Lower leg skin (tissue), 4 donors: ENCODE measurements around the gene PCP4. TPM values are rescaled to one million over a fixed set of nuclear protein-coding genes. Genes with fewer than 3 reads are reported as not detected.

Source experiments
- DNase-seq, 2 donors: peaks; one replicate each; pipeline ENCODE4 v3.0.0-alpha.2; 2019; ENCODE audit warnings: low spot score in 2 of 2
- H3K4me3 ChIP-seq: fragments of 200-600 bp; sonication (generic); 2 replicates; pipeline ENCODE4 v1.5.1; 2017; ENCODE audit warnings: mild to moderate bottlenecking, low read depth; ENCODE audit not compliant: poor library complexity, severe bottlenecking
- CTCF ChIP-seq, 3 donors: fragments of 450-650 bp; IDR thresholded peaks; one replicate each; pipeline ENCODE4 v1.5.1; 2016; ENCODE audit warnings: antibody characterized with exemption in 3 of 3, mild to moderate bottlenecking in 3 of 3, moderate library complexity in 2 of 3
- POLR2A ChIP-seq, 2 donors: fragments of 450-650 bp; IDR thresholded peaks; one replicate each; pipeline ENCODE4 v1.6.1; 2016 to 2017; ENCODE audit warnings: antibody characterized with exemption in 2 of 2, mild to moderate bottlenecking in 1 of 2, moderate library complexity in 1 of 2
- WGBS, 2 donors: methylation state at CpG; one replicate each; pipeline ENCODE4 v1.1.5; 2018; 5-methylcytosine and 5-hydroxymethylcytosine counted together
- intact Hi-C: fragments of 100-400 bp; cut with DNase I; formaldehyde crosslinking; loops from one replicate; pipeline ENCODE4 v1.15.0; 2023; ENCODE audit warnings: low total_unique reads
- total RNA-seq, 4 donors: library from RNA; depleted of rRNA; stranded (reverse); fragments of >200 nt; gene quantifications; one replicate each; pipeline ENCODE4 v1.1.0, GENCODE V29; 2016

Gene PCP4
- total RNA-seq, 4 donors from 2014 or later: 0.83 to 5.8 (median 1.2) TPM

- DNase-seq: no peak
- TF ChIP-seq CTCF (IDR thresholded peaks at IDR 0.05) (no peak), POLR2A (IDR thresholded peaks at IDR 0.05) (no peak)
- intact Hi-C loops: no loop called here
- 65 to 66% methylated on average over 8 of the region's 8 CpGs for WGBS, 2 donors
- no peak overlapping the region for H3K4me3 ChIP-seq
Measured at GRCh38 chr21:39881661-39882060, 14.4 kb downstream of the PCP4 start.

GRCh38 chr21:39882151-39882838, 15.1 kb downstream of the PCP4 start:
- no peak for TF ChIP-seq CTCF (IDR thresholded peaks at IDR 0.05)
- no peak for TF ChIP-seq POLR2A (IDR thresholded peaks at IDR 0.05)
- no peak for DNase-seq
- no peak overlapping the region for H3K4me3 ChIP-seq
- intact Hi-C loops: no loop called here
- WGBS, 2 donors: 85 to 88% methylated on average over 13 of the region's 13 CpGs

GRCh38 chr21:39882839-39883195, 15.6 kb downstream of the PCP4 start:
- intact Hi-C loops: no loop called here

GRCh38 chr21:39885119-39885848, 18.0 kb downstream of the PCP4 start:
- DNase-seq: no peak
- no peak for TF ChIP-seq POLR2A (IDR thresholded peaks at IDR 0.05)
- no peak for TF ChIP-seq CTCF (IDR thresholded peaks at IDR 0.05)
- 76 to 78% methylated on average over 15 to 17 of the region's 17 CpGs for WGBS, 2 donors
- intact Hi-C loops: no loop called here
- H3K4me3 ChIP-seq: no peak overlapping the region

More at GRCh38 chr21:39882839-39883195, 15.6 kb downstream of the PCP4 start:
- DNase-seq: no peak
- 90 to 91% methylated on average over 3 of the region's 3 CpGs for WGBS, 2 donors
- H3K4me3 ChIP-seq: no peak overlapping the region
- TF ChIP-seq POLR2A (IDR thresholded peaks at IDR 0.05): no peak
- TF ChIP-seq CTCF (IDR thresholded peaks at IDR 0.05): no peak

GRCh38 chr21:39888848-39889247, 21.6 kb downstream of the PCP4 start:
- intact Hi-C loops: no loop called here
- WGBS, 2 donors: 81 to 82% methylated on average over 9 of the region's 9 CpGs
- TF ChIP-seq CTCF (IDR thresholded peaks at IDR 0.05): no peak
- TF ChIP-seq POLR2A (IDR thresholded peaks at IDR 0.05): no peak
- no peak for DNase-seq
- no peak overlapping the region for H3K4me3 ChIP-seq
